Hepatocyte (in vitro differentiated cells): Measurements from ENCODE around the gene ADGRB3. TPM values are rescaled to one million over a fixed set of nuclear protein-coding genes. Genes with fewer than 3 reads are reported as not detected.

Experiments
- DNase-seq: peaks from one replicate; pipeline ENCODE4 v3.0.0-alpha.2; 2016; ENCODE audit warnings: low spot score
- H2AFZ ChIP-seq: fragments of 200-600 bp; sonication (generic); 2 replicates; pipeline ENCODE4 v1.6.0; 2016; ENCODE audit warnings: antibody characterized with exemption, mild to moderate bottlenecking
- H3K27ac ChIP-seq: fragments of 200-600 bp; sonication (generic); 2 replicates; pipeline ENCODE4 v1.5.1; 2016; ENCODE audit warnings: mild to moderate bottlenecking
- H3K27me3 ChIP-seq: fragments of 200-600 bp; sonication (generic); 2 replicates; pipeline ENCODE4 v1.6.1; 2016
- H3K36me3 ChIP-seq: fragments of 200-600 bp; sonication (generic); replicated peaks from 2 replicates; pipeline ENCODE4 v1.5.1; 2016; ENCODE audit warnings: low read depth; ENCODE audit not compliant: insufficient read depth
- H3K4me1 ChIP-seq: fragments of 200-600 bp; sonication (generic); 2 replicates; pipeline ENCODE4 v1.5.1; 2016; ENCODE audit warnings: mild to moderate bottlenecking, moderate library complexity; ENCODE audit not compliant: insufficient read depth
- H3K4me2 ChIP-seq: fragments of 200-600 bp; sonication (generic); 2 replicates; pipeline ENCODE4 v1.6.0; 2016
- H3K4me3 ChIP-seq: fragments of 200-600 bp; sonication (generic); 2 replicates; pipeline ENCODE4 v1.5.1; 2016; ENCODE audit warnings: mild to moderate bottlenecking
- H3K79me2 ChIP-seq: fragments of 200-600 bp; sonication (generic); 2 replicates; pipeline ENCODE4 v1.6.0; 2017; ENCODE audit warnings: mild to moderate bottlenecking
- H3K9me2 ChIP-seq: fragments of 200-600 bp; sonication (generic); replicated peaks from 2 replicates; pipeline ENCODE4 v1.6.0; 2017; ENCODE audit warnings: mild to moderate bottlenecking; ENCODE audit not compliant: insufficient read depth
- H3K9me3 ChIP-seq: fragments of 200-600 bp; sonication (generic); 2 replicates; pipeline ENCODE4 v1.5.1; 2016; ENCODE audit warnings: low read depth, mild to moderate bottlenecking
- H4K20me1 ChIP-seq: fragments of 200-600 bp; sonication (generic); 2 replicates; pipeline ENCODE4 v1.6.0; 2016; ENCODE audit warnings: mild to moderate bottlenecking; ENCODE audit not compliant: insufficient read depth, poor library complexity, severe bottlenecking
- CTCF ChIP-seq: fragments of 200-600 bp; sonication (generic); IDR thresholded peaks from 2 replicates; pipeline ENCODE4 v1.5.1; 2016; ENCODE audit warnings: antibody characterized with exemption, mild to moderate bottlenecking; ENCODE audit not compliant: poor library complexity
- EZH2 ChIP-seq: fragments of 200-600 bp; sonication (generic); IDR thresholded peaks from 2 replicates; pipeline ENCODE4 v1.6.1; 2016; ENCODE audit warnings: antibody characterized with exemption, mild to moderate bottlenecking, borderline replicate concordance
- EZH2phosphoT487 ChIP-seq: fragments of 200-600 bp; sonication (generic); IDR thresholded peaks from one replicate; pipeline ENCODE4 v1.6.1; 2018; ENCODE audit warnings: antibody characterized with exemption, mild to moderate bottlenecking, low read depth, moderate library complexity; ENCODE audit not compliant: unreplicated experiment, severe bottlenecking
- WGBS: methylation state at CpG from one replicate; pipeline ENCODE4 v1.1.6; 2016; ENCODE audit warnings: low lambda C conversion rate; ENCODE audit errors: missing lambda C conversion rate; 5-methylcytosine and 5-hydroxymethylcytosine counted together
- polyA plus RNA-seq: library from polyadenylated mRNA; unstranded; fragments of >200 nt; fragmentation: Nextera tagmentation; extraction: Ambion mirVana; gene quantifications from 2 replicates; pipeline ENCODE4 v1.2.1, GENCODE V29; 2016
- total RNA-seq: library from RNA; depleted of rRNA; stranded (reverse); fragments of >200 nt; gene quantifications from 2 replicates; pipeline ENCODE4 v1.2.3, GENCODE V29; 2014

ADGRB3 gene
- total and polyA plus RNA-seq, 2 experiments from 2014 or later, result 0.17 to 2.2 TPM

GRCh38 chr6:68724060-68724459 lies 89.0 kb downstream of the ADGRB3 start:
- H3K36me3 ChIP-seq, result no peaks in the 10 kb centered on the region
- TF ChIP-seq CTCF (no peak), EZH2 (no peak), EZH2phosphoT487 (no peak)
- H3K4me2 ChIP-seq, result no peak overlapping the region
- no peak for DNase-seq
- no peaks in the 10 kb centered on the region for H3K79me2 ChIP-seq
- H3K4me1 ChIP-seq, result no peaks in the 10 kb centered on the region
- H3K9me2 ChIP-seq, result no peaks in the 10 kb centered on the region
- no peak overlapping the region for H2AFZ ChIP-seq
- H4K20me1 ChIP-seq, result no peaks in the 10 kb centered on the region
- no peak overlapping the region for H3K4me3 ChIP-seq
- WGBS, result 60% methylated on average over 2 of the region's 2 CpGs
- H3K27ac ChIP-seq, result no peak overlapping the region
- H3K9me3 ChIP-seq, result no peaks in the 10 kb centered on the region
- no peaks in the 10 kb centered on the region for H3K27me3 ChIP-seq

- H3K79me2 ChIP-seq, result no peaks in the 10 kb centered on the region
- H3K4me3 ChIP-seq, result no peak overlapping the region
- no peaks in the 10 kb centered on the region for H3K9me3 ChIP-seq
- no peak overlapping the region for H3K4me2 ChIP-seq
- TF ChIP-seq EZH2phosphoT487 (no peak), CTCF (no peak)
- no peaks in the 10 kb centered on the region for H3K4me1 ChIP-seq
- H2AFZ ChIP-seq, result no peak overlapping the region
- DNase-seq, result no peak
- no peaks in the 10 kb centered on the region for H3K9me2 ChIP-seq
- no peaks in the 10 kb centered on the region for H3K27me3 ChIP-seq
- H4K20me1 ChIP-seq, result no peaks in the 10 kb centered on the region
- H3K36me3 ChIP-seq, result no peaks in the 10 kb centered on the region
- H3K27ac ChIP-seq, result no peak overlapping the region
Observed at GRCh38 chr6:68726337-68726736, 91.3 kb downstream of the ADGRB3 start.

- H3K27me3 ChIP-seq, result no peaks in the 10 kb centered on the region
- no peaks in the 10 kb centered on the region for H3K4me1 ChIP-seq
- H3K4me3 ChIP-seq, result no peak overlapping the region
- H3K36me3 ChIP-seq, result no peaks in the 10 kb centered on the region
- TF ChIP-seq EZH2 (no peak), CTCF (no peak), EZH2phosphoT487 (no peak)
- DNase-seq, result no peak
- no peaks in the 10 kb centered on the region for H4K20me1 ChIP-seq
- H3K27ac ChIP-seq, result no peak overlapping the region
- 72% methylated on average over 1 of the region's 1 CpG for WGBS
- H3K9me3 ChIP-seq, result no peaks in the 10 kb centered on the region
- no peak overlapping the region for H3K4me2 ChIP-seq
- H3K79me2 ChIP-seq, result no peaks in the 10 kb centered on the region
- H2AFZ ChIP-seq, result no peak overlapping the region
- no peaks in the 10 kb centered on the region for H3K9me2 ChIP-seq
Observed at GRCh38 chr6:68726992-68727391, 91.9 kb downstream of the ADGRB3 start.

GRCh38 chr6:68727699-68728098 lies 92.6 kb downstream of the ADGRB3 start:
- H3K9me2 ChIP-seq, result no peaks in the 10 kb centered on the region
- no peaks in the 10 kb centered on the region for H3K4me1 ChIP-seq
- no peaks in the 10 kb centered on the region for H3K79me2 ChIP-seq
- no peaks in the 10 kb centered on the region for H3K9me3 ChIP-seq
- H2AFZ ChIP-seq, result no peak overlapping the region
- WGBS, result 68% methylated on average over 1 of the region's 1 CpG
- no peak overlapping the region for H3K27ac ChIP-seq
- no peaks in the 10 kb centered on the region for H3K27me3 ChIP-seq
- no peaks in the 10 kb centered on the region for H4K20me1 ChIP-seq
- TF ChIP-seq EZH2 (no peak), EZH2phosphoT487 (no peak), CTCF (no peak)
- DNase-seq, result no peak
- no peak overlapping the region for H3K4me3 ChIP-seq
- no peaks in the 10 kb centered on the region for H3K36me3 ChIP-seq
- no peak overlapping the region for H3K4me2 ChIP-seq
